ENCODE results near the gene MYO5C.
"Not testable (repeated sequence)": the region's sequence is repeated elsewhere in the genome, so short reads cannot be mapped to it uniquely, and the experiment has no call there.

MYO5C gene

GRCh38 chr15:52171807-52172206 lies 123.8 kb downstream of the MYO5C start:
- DNase-seq, result no peak

- peak in 1 of 5 experiments; percentile 51 for DNase-seq
Observed at GRCh38 chr15:52171386-52171785, 124.2 kb downstream of the MYO5C start.

DNA sequence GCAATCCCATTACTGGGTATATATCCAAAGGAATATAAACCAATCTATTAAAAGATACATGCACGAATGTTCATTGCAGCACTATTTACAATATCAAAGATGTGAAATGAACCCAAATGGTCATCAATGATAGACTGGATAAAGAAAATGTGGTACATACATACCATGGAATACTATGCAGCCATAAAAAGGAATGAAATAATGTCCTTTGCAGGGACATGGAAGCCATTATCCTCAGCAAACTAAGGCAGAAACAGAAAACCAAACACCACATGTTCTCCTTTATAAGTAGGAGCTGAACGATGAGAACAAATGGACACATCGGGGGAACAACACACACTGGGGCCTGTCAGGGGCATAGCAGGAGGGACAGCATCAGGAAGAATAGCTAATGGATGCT lies 125.4 kb downstream of the MYO5C start:
- not testable (repeated sequence) for DNase-seq

DNA sequence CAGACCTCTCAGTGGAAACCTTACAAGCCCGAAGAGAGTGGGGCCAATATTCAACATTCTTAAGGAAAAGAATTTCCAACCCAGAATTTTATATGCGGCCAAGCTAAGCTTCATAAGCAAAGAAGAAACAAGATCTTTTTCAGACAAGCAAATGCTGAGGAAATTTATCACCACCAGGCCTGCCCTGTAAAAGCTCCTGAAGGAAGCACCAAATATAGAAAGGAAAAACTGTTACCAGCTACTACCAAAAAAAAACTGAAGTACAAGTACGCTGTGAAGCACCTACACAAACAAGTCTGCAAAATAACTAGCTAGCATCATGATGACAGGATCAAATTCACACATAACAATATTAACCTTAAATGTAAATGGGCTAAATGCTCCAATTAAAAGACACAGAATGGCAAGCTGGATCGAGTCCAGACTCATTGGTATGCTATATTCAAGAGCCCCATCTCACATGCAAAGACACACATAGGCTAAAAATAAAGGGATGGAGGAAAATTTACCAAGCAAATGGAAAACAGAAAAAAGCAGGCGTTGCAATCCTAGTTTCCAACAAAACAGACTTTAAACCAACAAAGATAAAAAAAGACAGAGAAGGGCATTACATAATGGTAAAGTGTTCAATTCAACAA lies 130.0 kb downstream of the MYO5C start:
- DNase-seq, result not testable (repeated sequence)

- DNase-seq, result peak in 1 of 5 experiments; percentile 23
Observed at GRCh38 chr15:52164631-52165265, 130.9 kb downstream of the MYO5C start.

- DNase-seq, result no peak
Observed at GRCh38 chr15:52163321-52164190, 132.0 kb downstream of the MYO5C start.

- DNase-seq, result no peak
Observed at GRCh38 chr15:52162876-52163275, 132.7 kb downstream of the MYO5C start.

GRCh38 chr15:52162260-52162659 lies 133.3 kb downstream of the MYO5C start:
- no peak for DNase-seq

GRCh38 chr15:52161406-52161966 lies 134.1 kb downstream of the MYO5C start:
- no peak for DNase-seq

- no peak for DNase-seq
Observed at GRCh38 chr15:52159645-52160044, 136.0 kb downstream of the MYO5C start.

DNA sequence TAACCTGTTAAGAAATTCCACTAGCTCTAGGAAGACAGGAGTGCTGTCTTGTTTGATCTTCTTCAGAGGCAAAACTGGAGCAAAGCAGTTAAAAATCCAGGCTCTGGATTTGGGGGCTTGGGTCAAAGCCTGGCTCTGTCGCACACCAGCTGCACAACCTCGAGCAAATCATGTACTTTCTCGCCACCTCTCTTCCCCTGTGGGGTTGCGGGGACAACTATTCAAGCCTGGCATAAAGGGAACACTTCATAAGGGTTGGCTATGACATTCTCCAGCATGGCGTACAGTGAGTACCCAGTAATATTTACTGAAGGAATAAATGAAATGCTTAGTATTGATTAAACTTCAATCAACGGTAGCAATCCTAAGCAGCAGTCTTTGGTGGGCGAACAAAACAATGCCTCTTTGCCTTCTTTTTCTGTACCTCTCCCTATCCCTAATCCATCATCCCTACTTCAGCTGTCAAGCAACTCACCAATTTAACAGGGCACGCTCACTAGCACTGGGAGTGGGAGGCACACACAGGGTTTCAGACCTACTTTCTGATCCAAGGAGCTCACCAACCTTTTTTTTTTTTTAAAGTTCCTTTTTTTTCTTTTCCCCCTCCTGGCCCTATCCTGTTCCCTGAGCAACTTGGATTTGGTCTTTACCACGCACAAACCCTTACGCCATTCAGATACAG lies 137.4 kb downstream of the MYO5C start:
- DNase-seq, result no peak

DNA sequence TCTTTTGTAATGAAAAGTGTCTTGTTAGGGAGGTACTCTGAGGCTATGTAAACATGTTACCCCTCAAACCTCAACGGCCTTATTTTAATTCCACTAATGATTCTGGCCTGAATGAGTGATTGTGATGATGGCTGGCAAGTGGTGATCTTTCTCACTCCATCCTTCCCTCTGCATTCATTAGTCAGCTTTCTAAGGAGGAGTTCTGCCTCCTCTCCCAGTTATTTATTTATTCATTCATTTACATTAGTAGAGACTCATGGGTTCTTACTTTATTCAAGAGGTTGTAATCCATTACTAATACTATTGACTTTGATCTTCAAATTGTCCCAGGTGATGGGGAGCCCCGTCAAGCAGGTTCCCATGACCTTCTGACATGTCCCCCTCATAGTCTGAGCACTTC lies 139.7 kb downstream of the MYO5C start:
- DNase-seq, result no peak

DNA sequence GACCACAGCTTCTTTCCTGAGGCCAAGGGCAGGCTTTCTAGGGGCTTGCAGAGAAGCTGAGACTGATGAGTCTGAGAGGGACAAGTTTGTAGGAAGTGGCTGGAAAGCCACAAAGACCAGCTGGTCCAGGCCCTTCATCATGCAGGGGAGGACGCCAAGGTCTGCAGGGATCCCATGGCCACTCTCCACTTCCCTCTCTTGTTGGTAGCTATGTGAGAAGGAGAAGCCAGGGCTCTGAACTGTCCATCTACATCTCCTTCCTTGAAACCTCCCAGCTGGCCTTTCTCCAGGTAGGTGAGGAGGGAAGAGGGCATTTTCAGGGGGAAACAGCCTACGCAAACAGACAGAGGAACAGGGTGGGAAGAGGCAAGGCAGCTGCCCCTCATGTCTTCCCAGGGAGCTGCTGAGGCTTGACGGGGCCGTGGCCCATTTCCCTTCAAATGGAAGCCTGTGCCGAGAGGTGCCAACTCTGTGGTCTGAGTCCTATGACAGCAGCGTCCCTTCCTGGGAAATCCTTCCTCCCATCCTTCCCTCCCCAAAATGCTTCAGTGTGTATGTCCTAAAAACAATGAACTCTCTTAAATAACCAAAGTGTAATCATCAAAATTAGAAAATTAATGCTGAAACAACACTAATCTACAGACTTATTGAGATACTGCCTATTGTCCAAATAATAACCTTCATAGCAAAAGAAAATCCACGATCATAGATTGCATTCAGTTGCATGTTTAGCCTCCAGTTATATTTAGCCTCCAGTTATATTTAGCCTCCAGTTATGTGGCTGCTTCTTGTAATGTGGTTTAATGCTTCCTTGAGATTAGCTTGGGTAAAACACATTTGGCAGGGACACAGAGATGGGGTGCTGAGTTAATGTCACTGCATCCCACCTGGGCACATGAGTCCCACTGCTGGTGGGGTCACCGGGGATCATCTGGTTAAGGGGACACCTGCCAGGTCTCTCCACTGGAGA lies 140.4 kb downstream of the MYO5C start:
- no peak for DNase-seq

DNA sequence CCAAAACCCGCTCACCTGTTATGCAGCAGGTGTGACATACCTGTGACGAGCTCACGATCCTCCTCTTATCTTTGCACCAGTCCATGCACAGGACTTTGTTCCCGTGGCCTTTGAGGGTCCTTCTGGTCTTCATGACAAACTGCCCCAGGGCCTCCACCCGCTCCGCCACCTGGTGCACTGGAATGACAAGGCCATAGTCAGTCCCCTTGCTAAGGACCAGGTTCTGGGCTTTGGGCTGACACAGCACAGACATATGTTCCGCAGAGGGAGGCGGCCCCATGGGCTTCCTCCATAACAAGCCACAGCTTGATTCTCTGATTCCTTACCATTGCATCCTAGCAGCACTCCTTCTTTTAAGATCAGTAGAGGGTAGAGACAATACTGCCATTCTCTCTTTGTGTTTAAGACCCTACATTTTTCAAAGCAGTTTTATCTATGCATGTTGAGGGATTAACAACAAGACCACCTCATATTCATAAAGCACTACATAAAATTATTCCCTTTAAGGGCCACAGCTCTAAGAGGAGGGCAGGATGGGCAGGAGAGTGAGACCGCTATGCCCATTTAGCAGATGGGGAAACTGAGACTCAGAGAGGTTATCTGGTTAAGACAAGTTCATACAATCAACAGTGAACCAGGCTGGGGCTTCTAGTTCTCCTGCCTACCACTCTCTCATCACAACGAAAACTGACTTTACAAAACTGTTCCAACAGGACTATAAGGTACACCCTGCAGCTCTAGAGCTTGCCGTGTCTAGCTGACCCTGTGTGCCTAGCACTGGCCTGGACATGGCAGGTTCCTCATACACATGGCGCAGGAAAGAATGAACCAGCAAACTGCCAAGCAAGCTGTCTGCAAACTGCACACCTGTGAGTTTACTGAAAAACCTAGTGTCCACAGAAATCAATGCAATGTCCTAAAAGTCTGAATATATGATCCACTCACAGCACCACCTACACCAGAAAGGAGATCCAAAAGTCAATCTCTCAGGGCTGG lies 141.4 kb downstream of the MYO5C start:
- DNase-seq, result no peak

DNA sequence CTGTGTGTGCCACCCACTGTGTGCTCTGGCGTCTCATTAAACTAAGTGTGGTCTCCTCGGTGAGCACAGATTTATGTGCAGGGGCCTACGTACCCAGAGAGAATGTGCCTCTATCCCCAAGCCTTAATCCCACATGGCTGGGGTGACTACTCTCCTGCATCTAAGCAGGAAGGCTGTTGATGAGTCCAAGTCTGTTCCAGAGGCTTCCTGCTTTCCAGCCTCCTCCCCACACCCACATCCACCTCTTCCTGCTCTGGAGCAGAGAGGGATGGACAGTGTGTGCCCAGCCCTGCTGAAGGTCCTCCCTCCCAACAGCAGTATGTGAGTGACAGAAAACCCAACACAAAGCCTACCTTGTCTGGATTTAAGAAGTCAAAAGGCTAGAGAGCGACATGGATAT lies 144.3 kb downstream of the MYO5C start:
- no peak for DNase-seq

DNA sequence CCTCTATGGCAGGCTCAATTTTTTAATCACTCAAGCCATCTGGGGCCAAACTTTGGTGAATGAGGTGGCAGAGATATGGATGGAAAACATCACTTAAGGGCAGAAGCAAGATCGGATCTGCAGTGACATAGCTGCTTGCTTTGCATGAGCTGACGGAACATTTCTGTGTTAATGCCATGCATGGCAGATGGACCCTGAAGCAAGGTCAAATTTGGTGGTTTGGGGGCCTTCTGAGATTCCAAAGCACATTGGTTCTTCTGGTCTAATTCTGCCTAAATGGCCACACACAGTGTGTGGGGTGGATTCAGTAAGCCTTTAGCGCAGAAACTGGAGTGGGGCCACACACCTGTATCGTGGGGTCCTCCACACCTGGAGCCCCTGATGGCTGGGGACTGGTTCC lies 144.7 kb downstream of the MYO5C start:
- DNase-seq, result no peak

GRCh38 chr15:52150043-52150825 lies 145.4 kb downstream of the MYO5C start:
- no peak for DNase-seq

DNA sequence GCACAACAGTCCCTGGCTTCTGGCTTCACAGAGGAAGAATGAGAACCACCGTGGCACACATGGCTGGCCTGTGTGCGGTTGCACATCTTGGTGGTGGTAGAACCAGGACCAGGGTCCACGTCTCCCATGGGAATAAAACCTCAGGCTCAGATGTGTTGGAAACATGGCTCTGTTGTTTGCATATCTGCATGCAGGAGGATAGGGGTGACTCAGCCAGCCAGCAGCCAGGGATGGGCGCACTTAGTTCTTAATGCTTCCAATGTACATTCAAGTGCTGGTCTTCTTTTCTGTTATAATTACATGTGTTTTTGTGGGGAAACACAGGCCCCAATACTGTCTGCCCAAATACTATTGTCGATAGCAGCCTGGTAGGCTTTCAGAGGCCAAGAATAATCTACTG lies 147.2 kb downstream of the MYO5C start:
- DNase-seq, result no peak

DNA sequence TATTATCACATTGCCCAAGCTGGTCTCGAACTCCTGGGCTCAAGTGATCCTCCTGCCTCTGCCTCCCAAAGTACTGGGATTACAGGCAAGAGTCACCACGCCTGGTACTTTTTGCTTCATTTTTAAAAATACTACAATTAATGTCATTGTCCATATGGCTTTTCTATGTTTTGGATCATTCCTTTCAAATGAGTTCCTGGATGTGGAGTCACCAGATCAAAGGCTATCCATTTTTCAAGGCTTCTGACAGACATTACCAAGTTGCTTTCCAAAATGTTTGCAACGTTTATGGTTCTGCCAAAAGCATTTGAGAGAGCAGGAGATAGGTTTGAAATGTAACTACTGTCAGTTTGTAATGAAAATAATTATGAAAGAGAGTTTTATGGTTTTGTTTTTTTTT lies 148.8 kb downstream of the MYO5C start:
- no peak for DNase-seq

Data from T-helper 2 cell (primary cell).